ENCODE results near the gene COL4A3. TPM values are rescaled to one million over a fixed set of nuclear protein-coding genes. Genes with fewer than 3 reads are reported as not detected.
"Not testable (repeated sequence)": the region's sequence is repeated elsewhere in the genome, so short reads cannot be mapped to it uniquely, and the experiment has no call there.

Gene COL4A3
- total RNA-seq, 2 experiments from 2014 or later = not detected

- ChIA-PET CTCF (no interaction called here), POLR2A (no interaction called here)
These were observed 37.3 kb downstream of the COL4A3 start for GRCh38 chr2:227201771-227202170.

GRCh38 chr2:227204452-227204851 is 40.0 kb downstream of the COL4A3 start:
- POLR2A ChIA-PET = no interaction called here
- CTCF ChIA-PET = no interaction called here

- POLR2A ChIA-PET = no interaction called here
- CTCF ChIA-PET = no interaction called here
These were observed 41.3 kb downstream of the COL4A3 start for GRCh38 chr2:227205701-227206100.

- ChIA-PET CTCF (no interaction called here), POLR2A (no interaction called here)
These were observed 42.0 kb downstream of the COL4A3 start for GRCh38 chr2:227206406-227206805.

DNA sequence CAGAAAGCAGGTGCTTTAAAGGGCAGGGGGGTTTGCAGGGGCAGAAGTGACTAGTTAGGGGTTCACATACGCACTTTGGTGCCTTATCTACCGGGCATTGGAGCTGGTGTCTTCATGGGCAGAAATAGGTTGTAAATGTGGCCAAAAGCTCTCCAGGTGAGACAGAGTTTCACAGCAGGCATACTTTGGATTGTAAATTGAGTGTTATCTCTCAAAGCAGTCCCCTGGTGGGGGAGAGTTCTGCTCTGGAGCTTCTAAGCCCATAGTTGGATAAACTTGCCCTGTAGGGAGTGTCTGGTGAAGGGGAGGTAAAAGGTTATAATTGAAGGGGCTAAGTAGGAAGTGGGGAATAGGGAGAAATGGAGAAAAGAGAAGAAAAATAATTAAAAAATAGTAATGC is 43.1 kb downstream of the COL4A3 start:
- CTCF ChIA-PET = interaction anchor here (0.6 kb wide), 1 partner anchor 30 kb away, joined by 3 read pairs; no protein-coding TSS in a partner anchor

DNA sequence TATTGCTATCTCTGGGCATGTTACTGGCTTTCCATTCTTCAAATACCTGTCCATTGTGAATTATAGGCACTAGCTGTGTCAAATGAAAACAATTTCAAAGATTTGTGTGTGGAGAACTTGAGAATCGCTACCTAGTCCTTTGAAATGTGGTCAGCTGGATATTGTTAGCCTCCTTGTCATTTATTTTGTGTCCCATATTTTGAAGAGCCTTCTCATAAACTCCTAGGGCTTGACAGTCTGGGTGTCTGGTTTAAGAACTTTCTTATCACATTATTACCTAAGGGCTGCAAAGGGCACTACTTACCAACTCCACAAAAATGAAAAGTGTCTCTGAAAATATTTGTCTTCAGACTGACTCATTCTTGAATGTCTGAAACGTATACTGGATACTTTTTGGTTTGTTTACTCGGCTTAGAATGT is 50.2 kb downstream of the COL4A3 start:
- POLR2A ChIA-PET = no interaction called here
- CTCF ChIA-PET = no interaction called here

More for the DNA sequence above, 43.1 kb downstream of the COL4A3 start:
- POLR2A ChIA-PET = no interaction called here

DNA sequence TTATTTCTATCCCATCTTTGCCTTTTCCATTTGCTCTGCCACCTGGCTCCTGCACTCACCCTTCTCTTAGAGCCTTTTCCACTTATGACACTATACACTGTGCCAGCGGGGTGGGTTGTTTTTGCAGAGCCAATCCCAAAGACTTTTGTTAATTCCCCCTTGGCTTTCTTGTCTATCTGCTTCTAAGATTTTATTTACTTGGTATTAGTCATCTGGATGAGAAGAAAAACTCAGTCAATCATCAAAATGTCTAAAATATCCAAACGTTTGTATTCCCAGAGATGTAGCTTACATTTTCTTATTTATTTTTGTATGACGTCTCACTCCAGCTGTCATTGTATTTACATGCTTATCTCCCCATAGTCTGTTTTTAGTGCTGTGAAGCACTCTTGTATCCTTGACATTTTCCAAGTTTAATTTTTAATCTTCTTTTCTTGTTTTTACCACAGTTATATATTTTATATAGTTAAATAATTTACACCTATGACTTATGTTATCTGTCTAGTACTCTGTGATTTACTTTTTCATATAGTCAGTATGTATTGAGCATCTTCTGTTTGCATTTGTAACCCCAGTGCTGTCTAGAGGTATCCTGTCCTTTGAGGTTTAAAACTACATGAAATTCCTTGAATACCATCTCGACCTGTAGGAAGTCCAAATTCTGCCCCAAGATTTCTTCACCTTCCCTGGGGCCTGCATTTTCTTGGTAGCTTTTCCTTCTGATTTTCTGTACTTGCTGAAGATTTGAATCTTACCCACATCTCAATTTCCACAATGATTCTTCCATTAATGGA is 55.1 kb downstream of the COL4A3 start:
- CTCF ChIA-PET = interaction anchor here (0.7 to 0.8 kb wide), 2 partner anchors 8 to 77 kb away, joined by 3 read pairs; no protein-coding TSS in a partner anchor
- POLR2A ChIA-PET = no interaction called here

GRCh38 chr2:227221120-227221519 is 56.7 kb downstream of the COL4A3 start:
- POLR2A ChIA-PET = no interaction called here
- CTCF ChIA-PET = no interaction called here

- POLR2A ChIA-PET = no interaction called here
- CTCF ChIA-PET = no interaction called here
These were observed 57.9 kb downstream of the COL4A3 start for GRCh38 chr2:227222292-227222691.

GRCh38 chr2:227225641-227226040 is 61.2 kb downstream of the COL4A3 start:
- CTCF ChIA-PET, POLR2A ChIA-PET: not testable (repeated sequence)

DNA sequence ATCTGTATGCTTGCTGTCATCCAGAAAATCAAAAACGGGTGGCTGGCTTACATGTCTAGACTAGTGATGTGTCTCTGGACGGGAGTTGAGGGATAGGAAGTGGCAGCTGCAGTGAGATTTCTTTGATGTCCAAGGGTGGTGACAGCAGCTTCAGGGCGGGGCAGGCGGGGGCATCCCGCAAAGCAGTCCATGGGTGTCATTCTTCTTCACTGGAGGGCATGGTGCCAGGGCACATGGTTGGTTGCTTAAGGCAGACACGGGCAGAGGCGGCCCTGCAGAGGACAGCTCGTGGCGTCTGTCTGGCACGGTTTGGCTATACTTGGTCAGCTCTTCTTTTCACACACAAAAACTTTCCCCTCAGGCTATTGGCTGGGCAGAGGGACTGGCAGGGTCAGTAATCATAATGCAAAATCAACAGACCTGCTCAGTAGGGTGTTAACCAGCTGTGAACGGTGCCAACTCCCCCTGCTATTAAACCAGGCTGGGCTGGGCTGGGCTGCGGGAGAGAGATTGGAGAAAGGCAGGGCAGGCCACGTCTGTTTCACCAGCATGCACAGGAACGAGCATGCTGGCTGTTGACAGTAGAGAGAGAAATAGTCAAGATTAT is 63.7 kb downstream of the COL4A3 start:
- ChIA-PET POLR2A (no interaction called here), CTCF (no interaction called here)

DNA sequence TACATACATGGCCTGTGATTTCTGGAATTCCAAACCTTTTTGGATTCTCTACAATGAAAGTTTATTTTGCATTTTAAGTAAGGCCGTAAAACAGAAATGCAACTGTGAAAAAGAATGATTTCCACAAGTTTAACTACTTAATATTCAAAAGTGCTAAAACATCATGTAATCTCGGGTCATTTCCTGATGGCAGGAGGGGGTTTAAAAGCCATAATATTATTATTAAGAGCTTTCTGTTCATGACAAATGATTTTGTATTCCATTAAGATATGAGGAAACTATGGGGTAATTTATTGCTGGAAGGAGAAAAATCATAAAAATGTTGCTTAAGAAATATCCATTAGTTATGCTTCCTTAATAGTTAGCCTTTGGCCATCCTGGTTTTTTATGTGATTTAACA is 65.7 kb downstream of the COL4A3 start:
- CTCF ChIA-PET = no interaction called here
- POLR2A ChIA-PET = no interaction called here

- POLR2A ChIA-PET = no interaction called here
- CTCF ChIA-PET = no interaction called here
These were observed 70.0 kb downstream of the COL4A3 start for GRCh38 chr2:227234429-227234828.

DNA sequence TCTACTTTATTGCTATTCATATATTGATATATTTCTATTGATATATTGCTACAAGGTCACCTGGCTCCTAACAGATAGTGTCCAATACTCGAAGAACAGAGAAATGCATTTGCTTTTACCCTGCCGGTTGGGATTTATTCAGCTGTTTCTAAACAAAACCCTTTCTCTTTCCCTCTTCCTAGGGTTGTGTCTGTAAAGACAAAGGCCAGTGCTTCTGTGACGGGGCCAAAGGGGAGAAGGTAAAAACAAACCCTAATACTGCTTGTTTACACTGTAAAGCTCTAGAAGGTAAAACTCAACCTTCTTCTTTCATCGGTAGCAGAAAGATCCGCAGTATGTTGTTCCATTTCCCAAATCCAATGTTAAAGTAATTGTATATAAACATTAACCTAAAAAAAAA is 73.4 kb downstream of the COL4A3 start:
- ChIA-PET CTCF (interaction anchor here (0.5 to 2.1 kb wide), 8 partner anchors 15 to 528 kb away, joined by 3 to 11 read pairs (median 3); partner anchors contain the start of gene AGFG1), POLR2A (no interaction called here)

- POLR2A ChIA-PET = interaction anchor here (0.5 kb wide), 1 partner anchor 439 kb away, joined by 3 read pairs; the partner anchor contains the start of gene IRS1
These were observed 74.1 kb downstream of the COL4A3 start for GRCh38 chr2:227238238-227239237.

GRCh38 chr2:227241005-227241404 is 76.6 kb downstream of the COL4A3 start:
- POLR2A ChIA-PET = no interaction called here
- CTCF ChIA-PET = interaction anchor here (0.5 kb wide), 1 partner anchor 64 kb away, joined by 3 read pairs; no protein-coding TSS in a partner anchor

More at GRCh38 chr2:227238238-227239237, 74.1 kb downstream of the COL4A3 start:
- CTCF ChIA-PET = interaction anchor here (0.7 to 2.1 kb wide), 6 partner anchors 15 to 313 kb away, joined by 3 to 11 read pairs (median 4); partner anchors contain the start of gene AGFG1

DNA sequence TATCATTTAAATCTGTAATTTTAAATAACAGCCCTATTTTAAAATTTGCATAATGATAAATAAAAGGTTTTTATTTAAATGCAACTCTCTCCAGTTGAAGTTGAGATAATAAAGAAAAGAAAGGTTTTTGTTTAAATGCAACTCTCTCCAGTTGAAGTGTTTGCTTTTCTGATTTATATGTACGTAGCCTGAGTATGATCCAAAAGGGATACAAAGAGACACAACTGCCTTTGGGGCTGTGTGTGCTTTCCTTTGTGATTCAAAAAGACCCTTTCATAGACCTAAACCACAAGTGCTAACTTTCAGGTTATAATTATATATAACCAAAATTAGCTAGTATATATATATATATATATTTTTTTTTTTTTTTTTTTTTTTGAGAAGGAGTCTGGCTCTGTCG is 84.5 kb downstream of the COL4A3 start:
- ChIA-PET POLR2A (no interaction called here), CTCF (no interaction called here)

DNA sequence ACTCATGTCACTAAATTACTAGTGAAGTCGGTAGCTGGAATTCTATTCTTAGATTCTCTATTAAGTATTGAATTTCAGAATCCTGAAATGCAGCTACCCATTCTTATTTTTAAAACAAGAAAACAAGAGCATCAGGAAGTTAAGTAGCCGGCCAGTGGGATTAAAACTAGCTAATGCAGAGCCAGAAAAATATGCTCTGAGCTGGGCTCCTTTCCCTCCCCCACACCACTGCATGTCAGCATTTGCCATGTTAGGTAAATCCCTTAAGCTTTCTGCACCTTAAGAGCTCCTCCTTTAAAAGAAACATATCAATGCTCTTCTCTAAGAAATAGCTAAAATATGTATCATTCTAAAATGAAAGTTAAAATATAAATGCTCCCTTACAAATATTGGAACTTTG is 88.4 kb downstream of the COL4A3 start:
- ChIA-PET CTCF (interaction anchor here (2.2 kb wide), 1 partner anchor 15 kb away, joined by 5 read pairs; no protein-coding TSS in a partner anchor), POLR2A (no interaction called here)

DNA sequence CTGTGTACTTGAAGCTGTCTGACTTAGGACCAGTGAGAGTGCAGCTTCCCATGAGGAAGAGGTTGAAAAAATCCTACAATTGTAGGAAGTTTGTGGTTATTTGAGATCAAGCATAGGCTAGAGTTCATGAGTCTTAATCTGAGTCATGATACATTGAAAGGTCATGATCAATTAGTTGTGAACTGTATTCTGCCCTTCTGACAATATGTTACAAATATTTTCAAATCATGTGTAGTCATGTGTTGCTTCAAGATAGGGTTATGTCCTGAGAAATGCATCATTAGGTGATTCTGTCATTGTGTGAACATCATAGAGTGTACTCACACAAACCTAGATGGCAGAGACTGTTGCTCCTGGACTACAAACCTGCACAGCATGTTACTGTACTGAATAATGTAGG is 92.2 kb downstream of the COL4A3 start:
- CTCF ChIA-PET = no interaction called here
- POLR2A ChIA-PET = no interaction called here

DNA sequence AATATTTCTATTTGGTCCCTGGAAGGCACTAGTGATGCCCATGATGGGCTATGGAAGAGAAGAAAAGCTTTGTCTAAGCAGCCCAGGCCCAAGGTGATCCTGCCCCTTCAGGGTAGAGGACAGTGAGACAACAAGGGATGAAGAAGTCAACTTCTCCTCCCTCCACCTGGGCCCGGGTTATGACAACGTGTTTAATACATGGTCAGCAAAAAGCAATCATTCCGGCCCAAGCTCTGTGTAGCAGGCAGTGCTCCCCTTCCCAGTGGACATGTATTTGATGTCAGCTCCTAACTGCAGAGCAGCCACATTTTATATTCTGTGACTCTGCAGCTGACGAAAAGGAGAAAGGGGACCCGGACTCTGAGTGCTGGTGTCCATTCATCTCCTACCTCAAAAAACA is 93.4 kb downstream of the COL4A3 start:
- ChIA-PET CTCF (no interaction called here), POLR2A (no interaction called here)
